Measurements from ENCODE around the gene ATF5.
"Not testable (repeated sequence)": the region's sequence is repeated elsewhere in the genome, so short reads cannot be mapped to it uniquely, and the experiment has no call there.

Gene ATF5

GRCh38 chr19:49924004-49924880 lies 4.8 kb upstream of the ATF5 start:
- H3K4me2 ChIP-seq (ENCODE audit: low read length), result no peak overlapping the region

GRCh38 chr19:49924881-49925210 lies 4.2 kb upstream of the ATF5 start:
- not testable (repeated sequence) for H3K4me3 ChIP-seq (ENCODE audit: low read length); H3K4me2 ChIP-seq (ENCODE audit: low read length); H4K5ac ChIP-seq (ENCODE audit: low read length); H3K18ac ChIP-seq (ENCODE audit: low read length); H3K4me1 ChIP-seq (ENCODE audit: control insufficient read depth, low read depth, low read length); H2BK5ac ChIP-seq (ENCODE audit: low read length); H3K27me3 ChIP-seq (ENCODE audit: insufficient read depth, low read length, poor library complexity); H3K4ac ChIP-seq (ENCODE audit: low read depth, low read length); H4K8ac ChIP-seq (ENCODE audit: low read depth, low read length); H2BK120ac ChIP-seq (ENCODE audit: low read depth, low read length); H3K23ac ChIP-seq (ENCODE audit: low read length); H3K27ac ChIP-seq (ENCODE audit: low read depth, low read length); H2BK15ac ChIP-seq (replicated peaks; ENCODE audit: low read depth); H3K9ac ChIP-seq (ENCODE audit: low read length); H2AK5ac ChIP-seq (ENCODE audit: low read length); DNase-seq; H3K56ac ChIP-seq (ENCODE audit: low read length)
- WGBS (ENCODE audit: extremely low coverage, insufficient coverage, low lambda C conversion rate), result no CpG with 5 or more reads among the region's 13 CpGs
- Histone ChIP-seq H3K79me1 (ENCODE audit: low read length) (peaks cover 34% of the 10 kb centered on the region), H3K36me3 (ENCODE audit: control insufficient read depth, insufficient read depth, low read length) (peaks cover 21% of the 10 kb centered on the region), H3K79me2 (ENCODE audit: control insufficient read depth, insufficient read depth, low read length) (peaks cover 74% of the 10 kb centered on the region)

More at GRCh38 chr19:49924004-49924880, 4.8 kb upstream of the ATF5 start:
- no peak overlapping the region for H3K9ac ChIP-seq (ENCODE audit: low read length)
- H3K4me3 ChIP-seq (ENCODE audit: low read length), result no peak overlapping the region
- no CpG with 5 or more reads among the region's 25 CpGs for WGBS (ENCODE audit: extremely low coverage, insufficient coverage, low lambda C conversion rate)
- H3K27ac ChIP-seq (ENCODE audit: low read depth, low read length), result no peak overlapping the region
- peaks cover 37% of the 10 kb centered on the region for H3K79me1 ChIP-seq (ENCODE audit: low read length)
- peak overlapping the region; percentile 57 for H3K56ac ChIP-seq (ENCODE audit: low read length)
- H3K4me1 ChIP-seq (ENCODE audit: control insufficient read depth, low read depth, low read length), result peaks cover 7% of the 10 kb centered on the region
- H2AK5ac ChIP-seq (ENCODE audit: low read length), result no peak overlapping the region
- H4K5ac ChIP-seq (ENCODE audit: low read length), result no peak overlapping the region
- H3K18ac ChIP-seq (ENCODE audit: low read length), result no peak overlapping the region
- H2BK15ac ChIP-seq (replicated peaks; ENCODE audit: low read depth), result no peak overlapping the region
- H2BK120ac ChIP-seq (ENCODE audit: low read depth, low read length), result no peak overlapping the region
- H3K4ac ChIP-seq (ENCODE audit: low read depth, low read length), result no peak overlapping the region
- no peak overlapping the region for H4K8ac ChIP-seq (ENCODE audit: low read depth, low read length)
- H3K27me3 ChIP-seq (ENCODE audit: insufficient read depth, low read length, poor library complexity), result no peaks in the 10 kb centered on the region
- H3K79me2 ChIP-seq (ENCODE audit: control insufficient read depth, insufficient read depth, low read length), result peaks cover 77% of the 10 kb centered on the region
- H3K23ac ChIP-seq (ENCODE audit: low read length), result no peak overlapping the region
- DNase-seq, result peak; percentile 30
- peaks cover 21% of the 10 kb centered on the region for H3K36me3 ChIP-seq (ENCODE audit: control insufficient read depth, insufficient read depth, low read length)
- H2BK5ac ChIP-seq (ENCODE audit: low read length), result no peak overlapping the region

DNA sequence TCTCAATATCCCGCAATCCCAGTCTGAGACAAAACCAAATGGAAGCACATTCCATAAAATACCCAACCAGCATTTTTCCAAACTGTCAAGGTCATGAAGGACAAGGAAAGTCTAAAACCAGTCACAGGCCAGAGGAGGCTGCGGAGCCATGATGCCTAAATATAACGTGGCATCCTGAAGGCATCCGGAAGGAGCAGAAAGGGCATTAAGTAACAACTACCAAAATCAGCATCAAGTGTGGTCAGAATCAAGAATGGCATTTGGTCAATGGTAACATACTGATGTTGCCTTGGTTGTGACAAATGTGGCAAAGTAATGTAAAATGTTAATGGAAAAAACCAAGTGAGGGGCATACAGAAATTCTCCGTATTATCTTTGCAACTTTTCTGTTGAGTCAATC lies 3.5 kb upstream of the ATF5 start:
- peaks cover 21% of the 10 kb centered on the region for H3K36me3 ChIP-seq (ENCODE audit: control insufficient read depth, insufficient read depth, low read length)

GRCh38 chr19:49926515-49926914 lies 2.5 kb upstream of the ATF5 start:
- Histone ChIP-seq H3K56ac (ENCODE audit: low read length) (no peak overlapping the region), H4K5ac (ENCODE audit: low read length) (no peak overlapping the region), H3K18ac (ENCODE audit: low read length) (no peak overlapping the region)

More for the DNA sequence above, 3.5 kb upstream of the ATF5 start:
- H3K27ac ChIP-seq (ENCODE audit: low read depth, low read length), result no peak overlapping the region
- H3K4ac ChIP-seq (ENCODE audit: low read depth, low read length), result no peak overlapping the region
- H3K79me2 ChIP-seq (ENCODE audit: control insufficient read depth, insufficient read depth, low read length), result peaks cover 72% of the 10 kb centered on the region
- no peak overlapping the region for H3K4me3 ChIP-seq (ENCODE audit: low read length)
- peaks cover 32% of the 10 kb centered on the region for H3K79me1 ChIP-seq (ENCODE audit: low read length)
- H3K27me3 ChIP-seq (ENCODE audit: insufficient read depth, low read length, poor library complexity), result no peaks in the 10 kb centered on the region
- H2BK15ac ChIP-seq (replicated peaks; ENCODE audit: low read depth), result no peak overlapping the region
- no peak overlapping the region for H3K18ac ChIP-seq (ENCODE audit: low read length)
- no peak overlapping the region for H4K5ac ChIP-seq (ENCODE audit: low read length)
- no peak overlapping the region for H3K4me2 ChIP-seq (ENCODE audit: low read length)
- H4K8ac ChIP-seq (ENCODE audit: low read depth, low read length), result no peak overlapping the region
- peaks cover 7% of the 10 kb centered on the region for H3K4me1 ChIP-seq (ENCODE audit: control insufficient read depth, low read depth, low read length)
- no peak overlapping the region for H3K56ac ChIP-seq (ENCODE audit: low read length)
- H2BK5ac ChIP-seq (ENCODE audit: low read length), result no peak overlapping the region
- no peak overlapping the region for H3K9ac ChIP-seq (ENCODE audit: low read length)
- no CpG with 5 or more reads among the region's 5 CpGs for WGBS (ENCODE audit: extremely low coverage, insufficient coverage, low lambda C conversion rate)
- H2BK120ac ChIP-seq (ENCODE audit: low read depth, low read length), result no peak overlapping the region
- no peak overlapping the region for H2AK5ac ChIP-seq (ENCODE audit: low read length)
- no peak overlapping the region for H3K23ac ChIP-seq (ENCODE audit: low read length)
- DNase-seq, result no peak

DNA sequence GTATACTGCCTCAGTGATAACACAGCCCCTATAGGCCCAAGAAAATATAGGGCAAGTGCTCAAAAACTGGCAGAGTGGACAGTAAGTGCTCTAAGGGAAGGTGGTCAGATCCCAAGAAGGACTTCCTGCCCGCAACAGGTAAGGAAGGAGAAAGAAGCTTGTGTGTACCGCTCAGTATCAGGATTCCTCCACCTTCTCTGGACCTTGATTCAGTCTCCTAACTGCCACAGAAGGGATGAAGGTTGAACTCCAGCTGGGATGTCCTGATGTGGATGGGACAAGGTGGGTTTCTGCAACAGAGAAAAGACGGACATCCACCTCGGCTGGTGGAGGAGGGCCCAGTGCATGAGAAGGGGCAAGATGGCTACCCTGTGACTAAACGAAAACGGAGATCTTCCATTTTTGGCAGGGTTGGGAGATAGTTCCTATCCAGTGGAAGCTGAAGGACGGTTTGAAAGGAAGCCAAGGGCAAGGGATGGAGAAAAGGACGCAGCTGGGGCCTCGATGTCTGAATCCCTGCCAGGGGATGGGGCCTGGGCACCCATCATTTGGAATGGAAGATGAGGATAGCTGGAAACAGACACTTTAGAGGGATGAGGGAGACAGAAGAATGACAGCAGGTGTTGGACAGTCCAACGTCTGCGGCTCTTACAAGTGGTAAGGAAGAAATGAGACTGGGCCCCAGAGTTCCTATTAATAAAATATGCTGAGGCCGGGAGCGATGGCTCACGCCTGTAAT lies 1.3 kb upstream of the ATF5 start:
- Histone ChIP-seq H3K56ac (ENCODE audit: low read length) (peak overlapping the region; percentile 74), H2BK120ac (ENCODE audit: low read depth, low read length) (no peak overlapping the region), H3K4me2 (ENCODE audit: low read length) (peak overlapping the region; percentile 56), H4K8ac (ENCODE audit: low read depth, low read length) (no peak overlapping the region), H3K9ac (ENCODE audit: low read length) (peak overlapping the region; percentile 64), H3K18ac (ENCODE audit: low read length) (no peak overlapping the region), H3K4ac (ENCODE audit: low read depth, low read length) (no peak overlapping the region), H2BK5ac (ENCODE audit: low read length) (no peak overlapping the region), H2AK5ac (ENCODE audit: low read length) (peak overlapping the region; percentile 24), H3K23ac (ENCODE audit: low read length) (peak overlapping the region; percentile 45), H3K4me3 (ENCODE audit: low read length) (no peak overlapping the region), H3K79me2 (ENCODE audit: control insufficient read depth, insufficient read depth, low read length) (peaks cover 54% of the 10 kb centered on the region), H3K79me1 (ENCODE audit: low read length) (peaks cover 28% of the 10 kb centered on the region), H3K27me3 (ENCODE audit: insufficient read depth, low read length, poor library complexity) (no peaks in the 10 kb centered on the region), H2BK15ac (replicated peaks; ENCODE audit: low read depth) (no peak overlapping the region), H4K5ac (ENCODE audit: low read length) (no peak overlapping the region), H3K27ac (ENCODE audit: low read depth, low read length) (no peak overlapping the region), H3K36me3 (ENCODE audit: control insufficient read depth, insufficient read depth, low read length) (peaks cover 21% of the 10 kb centered on the region), H3K4me1 (ENCODE audit: control insufficient read depth, low read depth, low read length) (peaks cover 7% of the 10 kb centered on the region)
- no CpG with 5 or more reads among the region's 14 CpGs for WGBS (ENCODE audit: extremely low coverage, insufficient coverage, low lambda C conversion rate)
- no peak for DNase-seq

More at GRCh38 chr19:49926515-49926914, 2.5 kb upstream of the ATF5 start:
- Histone ChIP-seq H3K4me3 (ENCODE audit: low read length) (no peak overlapping the region), H3K4me1 (ENCODE audit: control insufficient read depth, low read depth, low read length) (peaks cover 7% of the 10 kb centered on the region), H3K27ac (ENCODE audit: low read depth, low read length) (no peak overlapping the region), H3K79me1 (ENCODE audit: low read length) (peaks cover 31% of the 10 kb centered on the region), H3K9ac (ENCODE audit: low read length) (no peak overlapping the region), H2BK120ac (ENCODE audit: low read depth, low read length) (no peak overlapping the region), H3K27me3 (ENCODE audit: insufficient read depth, low read length, poor library complexity) (no peaks in the 10 kb centered on the region), H2BK15ac (replicated peaks; ENCODE audit: low read depth) (no peak overlapping the region), H2BK5ac (ENCODE audit: low read length) (no peak overlapping the region), H3K4me2 (ENCODE audit: low read length) (no peak overlapping the region), H2AK5ac (ENCODE audit: low read length) (no peak overlapping the region), H3K79me2 (ENCODE audit: control insufficient read depth, insufficient read depth, low read length) (peaks cover 66% of the 10 kb centered on the region), H3K4ac (ENCODE audit: low read depth, low read length) (no peak overlapping the region), H3K36me3 (ENCODE audit: control insufficient read depth, insufficient read depth, low read length) (peaks cover 21% of the 10 kb centered on the region), H4K8ac (ENCODE audit: low read depth, low read length) (no peak overlapping the region), H3K23ac (ENCODE audit: low read length) (no peak overlapping the region)
- no peak for DNase-seq
- no CpG with 5 or more reads among the region's 10 CpGs for WGBS (ENCODE audit: extremely low coverage, insufficient coverage, low lambda C conversion rate)

All from mesendoderm (in vitro differentiated cells).